NCI-H510A (cell line): ENCODE data around the gene METTL2B.
"Not testable (repeated sequence)": the region's sequence is repeated elsewhere in the genome, so short reads cannot be mapped to it uniquely, and the experiment has no call there.

Experiments used
- DNase-seq: peaks from one replicate; lab custom pipeline; 2025; lab: John Stamatoyannopoulos, UW

METTL2B gene

DNA sequence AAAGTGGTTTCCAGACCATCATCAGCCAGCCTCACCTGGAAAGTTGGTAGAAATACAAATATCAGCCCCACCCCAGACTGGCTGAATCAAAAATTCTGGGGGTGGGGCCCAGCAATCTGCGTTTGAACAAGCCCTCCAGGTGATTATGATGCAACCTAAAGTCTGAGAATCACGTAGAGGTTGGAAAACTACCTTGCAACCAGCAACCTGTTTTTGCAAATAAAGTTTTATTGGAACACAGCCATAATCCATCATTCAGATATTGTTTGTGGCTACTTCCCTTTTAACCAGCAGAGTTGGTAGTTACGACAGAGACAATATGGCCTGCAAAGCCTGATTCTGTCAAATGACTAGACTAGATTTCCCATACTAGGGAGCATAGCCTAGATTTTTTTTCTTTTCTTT lies 49.5 kb downstream of the METTL2B start:
- not testable (repeated sequence) for DNase-seq

DNA sequence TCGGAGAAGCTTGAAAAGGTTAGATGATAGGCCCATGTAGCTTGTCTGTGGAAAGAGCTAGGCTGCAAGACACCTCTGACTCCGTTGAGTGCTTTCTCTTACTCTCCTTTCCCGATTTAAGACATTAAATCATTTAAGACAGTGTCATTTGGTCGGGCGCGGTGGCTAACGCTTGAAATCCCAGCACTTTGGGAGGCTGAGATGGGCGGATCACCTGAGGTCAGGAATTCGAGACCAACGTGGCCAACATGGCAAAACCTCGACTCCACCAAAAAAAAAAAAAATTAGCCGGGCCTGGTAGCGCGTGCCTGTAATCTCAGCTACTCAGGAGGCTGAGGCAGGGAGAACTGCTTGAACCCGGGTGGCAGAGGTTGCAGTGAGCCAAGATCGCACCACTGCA lies 52.6 kb downstream of the METTL2B start:
- not testable (repeated sequence) for DNase-seq

DNA sequence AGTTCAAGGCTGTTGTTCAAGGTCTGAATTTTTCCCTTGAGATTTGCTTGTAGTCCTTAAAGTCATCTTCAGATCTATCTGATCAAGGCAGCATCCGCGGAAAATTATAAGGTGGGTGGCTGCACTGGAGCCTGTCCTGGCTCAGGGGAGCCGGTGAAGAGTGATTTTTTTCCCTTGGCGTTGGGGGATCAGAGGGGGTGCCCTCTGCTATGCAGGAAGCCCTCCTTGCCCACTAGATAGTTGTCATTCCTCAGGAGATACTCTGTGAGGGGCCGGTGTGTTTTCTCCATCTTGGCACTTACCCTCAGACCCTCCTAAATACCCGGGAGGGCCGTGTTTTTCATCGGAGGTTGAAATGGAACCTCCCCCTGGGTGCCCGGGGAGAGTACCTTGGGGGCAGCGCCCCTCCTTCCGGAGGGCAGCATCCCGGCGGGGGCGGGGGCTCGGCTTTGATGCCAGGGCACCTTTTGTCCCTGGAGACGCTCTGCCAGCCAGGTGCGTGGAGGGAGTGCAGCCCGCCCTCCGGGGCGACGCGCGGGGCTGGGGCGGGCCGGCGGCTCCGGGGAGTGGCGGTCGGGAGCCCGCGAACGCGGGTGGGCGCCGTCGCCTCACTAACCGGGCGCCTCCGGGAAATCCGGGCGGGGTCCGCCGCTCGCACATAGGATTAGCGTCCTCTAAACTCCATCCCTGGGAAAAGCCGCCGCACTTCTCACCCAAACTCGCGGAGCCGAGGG lies 53.7 kb downstream of the METTL2B start:
- DNase-seq: not testable (repeated sequence)

- no peak for DNase-seq
Observed at GRCh38 chr7:128530855-128531104, 54.2 kb downstream of the METTL2B start.

GRCh38 chr7:128531105-128531954 lies 54.8 kb downstream of the METTL2B start:
- DNase-seq: peak; percentile 60

DNA sequence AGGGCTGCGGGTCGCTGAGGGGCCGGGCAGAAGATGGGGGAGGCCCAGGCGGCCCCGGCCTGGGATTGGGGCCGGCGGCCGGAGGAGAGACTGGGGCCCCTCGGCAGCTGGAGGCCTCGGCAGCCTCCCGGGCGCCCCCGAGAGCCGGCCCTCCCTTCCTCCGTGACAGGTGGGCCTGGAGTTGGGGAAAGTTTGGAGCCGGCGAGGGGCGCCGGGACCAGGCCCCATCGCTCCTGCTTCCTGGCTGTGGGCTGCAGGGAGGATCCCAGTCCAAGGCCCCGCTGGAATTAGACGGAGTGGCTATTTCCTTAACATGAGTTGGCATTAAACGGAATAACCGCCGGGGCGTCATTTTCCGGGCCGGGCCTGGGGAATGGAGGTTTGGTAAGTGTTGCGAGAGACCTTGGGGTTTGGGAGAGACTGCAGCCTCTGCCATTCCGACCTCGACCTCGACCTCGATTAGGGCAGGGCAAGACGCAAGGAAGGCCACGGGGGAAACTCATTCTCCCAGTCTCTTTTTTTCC lies 55.5 kb downstream of the METTL2B start:
- not testable (repeated sequence) for DNase-seq

GRCh38 chr7:128532956-128533355 lies 56.4 kb downstream of the METTL2B start:
- not testable (repeated sequence) for DNase-seq

DNA sequence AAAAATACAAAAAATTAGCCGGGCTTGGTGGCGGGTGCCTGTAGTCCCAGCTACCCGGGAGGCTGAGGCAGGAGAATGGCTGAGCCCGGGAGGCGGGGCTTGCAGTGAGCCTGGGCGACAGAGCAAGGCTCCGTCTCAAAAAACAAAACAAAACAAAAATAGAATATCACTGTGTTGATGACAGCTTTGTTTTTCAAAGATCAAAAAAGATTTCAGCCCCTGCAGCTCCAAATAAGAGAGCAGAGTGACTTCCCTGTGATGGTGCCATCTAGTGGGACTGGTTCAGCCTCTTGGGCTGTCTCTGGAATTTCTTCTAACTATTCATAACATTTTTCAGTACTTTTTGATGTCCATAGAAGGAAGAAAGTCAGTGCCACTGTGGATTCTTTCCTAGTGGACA lies 60.9 kb downstream of the METTL2B start:
- not testable (repeated sequence) for DNase-seq

DNA sequence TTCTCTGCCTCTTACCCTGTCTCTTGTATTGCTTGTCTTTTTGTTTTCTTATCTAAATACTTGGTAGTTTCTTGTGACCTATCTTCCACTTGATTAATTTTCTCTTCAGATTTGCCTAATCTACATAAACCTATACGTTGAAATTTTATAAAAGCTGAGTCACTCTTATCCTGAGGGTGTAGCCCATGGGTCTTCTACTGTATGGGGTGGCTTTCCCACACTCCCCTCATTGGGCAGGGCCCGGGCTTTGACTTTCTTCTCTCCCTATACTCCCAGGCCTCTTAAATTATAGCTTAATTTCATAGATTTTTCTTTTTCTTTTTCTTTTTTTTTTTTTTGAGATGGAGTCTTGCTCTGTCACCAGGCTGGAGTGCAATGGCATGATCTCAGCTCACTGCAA lies 66.0 kb downstream of the METTL2B start:
- DNase-seq: not testable (repeated sequence)

- not testable (repeated sequence) for DNase-seq
Observed at GRCh38 chr7:128543300-128543699, 66.8 kb downstream of the METTL2B start.

DNA sequence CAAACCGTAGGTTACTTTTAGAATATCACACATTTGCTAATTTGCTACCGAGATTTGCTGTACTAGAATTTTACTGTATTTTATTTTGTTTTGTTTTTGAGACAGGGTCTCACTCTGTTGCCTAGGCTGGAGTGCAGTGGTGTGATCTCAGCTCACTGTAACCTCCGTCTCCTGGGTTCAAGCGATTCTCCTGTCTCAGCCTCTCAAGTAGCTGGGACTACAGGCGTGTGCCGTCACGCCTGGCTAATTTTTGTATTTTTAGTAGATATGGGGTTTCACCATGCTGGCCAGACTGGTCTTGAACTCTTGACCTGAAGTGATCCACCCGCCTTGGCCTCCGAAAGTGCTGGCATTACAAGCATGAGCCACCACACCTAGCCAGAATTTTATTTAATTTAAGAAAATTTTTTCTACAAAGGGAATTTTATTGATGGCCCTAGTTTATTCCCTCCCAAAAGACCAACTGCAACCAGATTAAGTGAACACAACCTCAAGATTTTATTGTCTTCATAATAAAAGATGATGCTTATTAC lies 69.8 kb downstream of the METTL2B start:
- not testable (repeated sequence) for DNase-seq

GRCh38 chr7:128550920-128551319 lies 74.4 kb downstream of the METTL2B start:
- DNase-seq: no peak

- not testable (repeated sequence) for DNase-seq
Observed at GRCh38 chr7:128554394-128554793, 77.8 kb downstream of the METTL2B start.
